Astrocyte (in vitro differentiated cells and primary cell): Measurements from ENCODE around the gene ECI1. TPM values are rescaled to one million over a fixed set of nuclear protein-coding genes. Genes with fewer than 3 reads are reported as not detected.
"Not testable (repeated sequence)": the region's sequence is repeated elsewhere in the genome, so short reads cannot be mapped to it uniquely, and the experiment has no call there.

Source experiments
- DNase-seq: peaks from one replicate; pipeline ENCODE4 v3.0.0-alpha.2; 2010; ENCODE audit warnings: low read depth
- FAIRE-seq: peaks from 2 replicates; lab custom pipeline; 2011; peaks lifted over from hg19 to GRCh38; lab: Jason Lieb, UNC
- H2AFZ ChIP-seq: 2 replicates; pipeline ENCODE4 v1.6.0; 2012; ENCODE audit warnings: low read depth, low read length, inconsistent platforms
- H3K27ac ChIP-seq: 2 replicates; pipeline ENCODE4 v1.5.1; 2011; ENCODE audit warnings: low read depth, low read length, inconsistent platforms
- H3K27me3 ChIP-seq: 2 replicates; pipeline ENCODE4 v1.6.0; 2011; ENCODE audit warnings: low read length, inconsistent platforms; ENCODE audit not compliant: insufficient read depth
- H3K36me3 ChIP-seq: 2 replicates; pipeline ENCODE4 v1.5.1; 2011; ENCODE audit warnings: low read length, inconsistent platforms; ENCODE audit not compliant: insufficient read depth
- H3K4me1 ChIP-seq: 2 replicates; pipeline ENCODE4 v1.5.1; 2011; ENCODE audit warnings: low read length, inconsistent platforms; ENCODE audit not compliant: insufficient read depth
- H3K4me2 ChIP-seq: 2 replicates; pipeline ENCODE4 v1.6.0; 2012; ENCODE audit warnings: low read length, inconsistent platforms
- H3K4me3 ChIP-seq: 2 replicates; pipeline ENCODE4 v1.5.1; 2011; ENCODE audit warnings: low read depth, mild to moderate bottlenecking, low read length, inconsistent platforms; ENCODE audit not compliant: insufficient read depth
- H3K79me2 ChIP-seq: 2 replicates; pipeline ENCODE4 v1.6.0; 2012; ENCODE audit warnings: mild to moderate bottlenecking, low read length, inconsistent platforms; ENCODE audit not compliant: insufficient read depth
- H3K9ac ChIP-seq: 2 replicates; pipeline ENCODE4 v1.6.0; 2012; ENCODE audit warnings: mild to moderate bottlenecking, low read length, inconsistent platforms
- H3K9me3 ChIP-seq: 2 replicates; pipeline ENCODE4 v1.5.1; 2012; ENCODE audit warnings: low read depth, mild to moderate bottlenecking, low read length, inconsistent platforms; ENCODE audit not compliant: insufficient read depth
- H4K20me1 ChIP-seq: 2 replicates; pipeline ENCODE4 v1.6.0; 2012; ENCODE audit warnings: low read length, inconsistent platforms; ENCODE audit not compliant: insufficient read depth
- H3K27ac Mint-ChIP-seq: one replicate; pipeline ENCODE4 v1.8.0; 2021; ENCODE audit warnings: mild to moderate bottlenecking, mixed read lengths; ENCODE audit not compliant: unreplicated experiment
- H3K27me3 Mint-ChIP-seq: one replicate; pipeline ENCODE4 v1.8.0; 2021; ENCODE audit warnings: low read depth, mixed read lengths; ENCODE audit not compliant: unreplicated experiment
- H3K36me3 Mint-ChIP-seq: one replicate; pipeline ENCODE4 v1.8.0; 2021; ENCODE audit warnings: low read depth, mixed read lengths; ENCODE audit not compliant: unreplicated experiment
- H3K4me1 Mint-ChIP-seq: one replicate; pipeline ENCODE4 v1.8.0; 2021; ENCODE audit warnings: low read depth, mixed read lengths; ENCODE audit not compliant: unreplicated experiment
- H3K4me3 Mint-ChIP-seq: one replicate; pipeline ENCODE4 v1.8.0; 2021; ENCODE audit warnings: mild to moderate bottlenecking, moderate library complexity, mixed read lengths; ENCODE audit not compliant: unreplicated experiment
- H3K9me3 Mint-ChIP-seq: one replicate; pipeline ENCODE4 v1.8.0; 2021; ENCODE audit warnings: mild to moderate bottlenecking, mixed read lengths; ENCODE audit not compliant: unreplicated experiment
- CTCF ChIP-seq: IDR thresholded peaks from 2 replicates; pipeline ENCODE4 v1.5.1; 2011; ENCODE audit warnings: low read depth, mild to moderate bottlenecking, inconsistent platforms, low read length, moderate library complexity; ENCODE audit not compliant: insufficient read depth
- EZH2 ChIP-seq: IDR thresholded peaks from 2 replicates; pipeline ENCODE4 v1.6.1; 2012; ENCODE audit warnings: mild to moderate bottlenecking, low read length, inconsistent platforms; ENCODE audit not compliant: insufficient read depth
- total RNA-seq: library from RNA; stranded (reverse); gene quantifications from 2 replicates; pipeline ENCODE4 v1.2.1, GENCODE V29; 2021

ECI1 gene
- total RNA-seq, 1 donor from 2014 or later: 53.4 TPM

- H3K9me3 Mint-ChIP-seq: peaks cover 7% of the 10 kb centered on the region
- TF ChIP-seq CTCF (no peak), EZH2 (no peak)
- H3K79me2 ChIP-seq: peaks cover 18% of the 10 kb centered on the region
- H3K27me3 Mint-ChIP-seq: peaks cover 20% of the 10 kb centered on the region
- H3K4me3 ChIP-seq: peak overlapping the region; percentile 81
- H3K9ac ChIP-seq: peak overlapping the region; percentile 96
- H3K27ac ChIP-seq: peak overlapping the region; percentile 95
- DNase-seq (no peak), FAIRE-seq (no peak)
- H3K4me3 Mint-ChIP-seq: peak overlapping the region; percentile 90
- H2AFZ ChIP-seq: peak overlapping the region; percentile 96
- H3K36me3 Mint-ChIP-seq: peaks cover 4% of the 10 kb centered on the region
- no peaks in the 10 kb centered on the region for H4K20me1 ChIP-seq
- peaks cover 11% of the 10 kb centered on the region for H3K4me1 ChIP-seq
- H3K27ac Mint-ChIP-seq: no peak overlapping the region
- H3K9me3 ChIP-seq: no peaks in the 10 kb centered on the region
- H3K4me2 ChIP-seq: peak overlapping the region; percentile 100
- H3K27me3 ChIP-seq: no peaks in the 10 kb centered on the region
- peaks cover 4% of the 10 kb centered on the region for H3K4me1 Mint-ChIP-seq
- no peaks in the 10 kb centered on the region for H3K36me3 ChIP-seq
These were observed 46.8 kb downstream of the ECI1 start for GRCh38 chr16:2204416-2205103.

GRCh38 chr16:2203119-2203688 lies 48.2 kb downstream of the ECI1 start:
- not testable (repeated sequence) for H4K20me1 ChIP-seq, H3K9me3 ChIP-seq, H2AFZ ChIP-seq, DNase-seq, H3K9ac ChIP-seq, H3K4me3 ChIP-seq, H3K27ac ChIP-seq, H3K27me3 ChIP-seq, H3K4me2 ChIP-seq, H3K4me3 Mint-ChIP-seq, H3K36me3 ChIP-seq, H3K36me3 Mint-ChIP-seq, H3K9me3 Mint-ChIP-seq, FAIRE-seq, H3K4me1 Mint-ChIP-seq
- Histone ChIP-seq H3K79me2 (peaks cover 18% of the 10 kb centered on the region), H3K4me1 (peaks cover 11% of the 10 kb centered on the region)
- peak overlapping the region; percentile 34 for H3K27ac Mint-ChIP-seq
- H3K27me3 Mint-ChIP-seq: peaks cover 31% of the 10 kb centered on the region

- no peak overlapping the region for H3K27ac ChIP-seq
- Mint-ChIP-seq H3K27me3 (peaks cover 37% of the 10 kb centered on the region), H3K36me3 (no peaks in the 10 kb centered on the region), H3K27ac (no peak overlapping the region), H3K4me1 (no peaks in the 10 kb centered on the region), H3K9me3 (peaks cover 7% of the 10 kb centered on the region), H3K4me3 (no peak overlapping the region)
- H3K4me1 ChIP-seq: peaks cover 4% of the 10 kb centered on the region
- no peaks in the 10 kb centered on the region for H3K36me3 ChIP-seq
- TF ChIP-seq EZH2: no peak
- no peak for TF ChIP-seq CTCF
- FAIRE-seq (no peak), DNase-seq (no peak)
- H4K20me1 ChIP-seq: peaks cover 3% of the 10 kb centered on the region
- H2AFZ ChIP-seq: no peak overlapping the region
- no peak overlapping the region for H3K4me3 ChIP-seq
- H3K27me3 ChIP-seq: peaks cover 20% of the 10 kb centered on the region
- no peaks in the 10 kb centered on the region for H3K9me3 ChIP-seq
- no peak overlapping the region for H3K4me2 ChIP-seq
- H3K79me2 ChIP-seq: no peaks in the 10 kb centered on the region
- no peak overlapping the region for H3K9ac ChIP-seq
These were observed 51.1 kb downstream of the ECI1 start for GRCh38 chr16:2200313-2200712.
